K562 (cell line): ENCODE measurements around the gene NBEAL2. TPM values are rescaled to one million over a fixed set of nuclear protein-coding genes. Genes with fewer than 3 reads are reported as not detected.
A peak's percentile ranks its signal among the peaks of the same experiment; 100 is the strongest.

Experiments
- ATAC-seq: fragments of 200-7000 bp; cut with Tn5 transposase; 3 replicates; pipeline ENCODE4 v1.9.1; 2020; ENCODE audit warnings: moderate library complexity
- BruUV-seq: library from RNA; stranded (reverse); fragments of 400-500 nt; replicated peaks from 2 replicates; lab custom pipeline; 2021; lab: Mats Ljungman, UMichigan
- CTCF ChIA-PET: fragments of 300-600 bp; formaldehyde crosslinking; extraction: SDS; loops from one replicate; lab custom pipeline; 2021; ENCODE audit warnings: low intra/inter-chr PET ratio; lab: Yijun Ruan, JAX
- POLR2A ChIA-PET: fragments of 300-600, 350-650 bp; sonication (Branson Sonifier 250); formaldehyde crosslinking; extraction: SDS; loops from one replicate; lab custom pipeline; 2021; ENCODE audit warnings: antibody characterized with exemption, inconsistent platforms; lab: Yijun Ruan, JAX
- DNase-seq, 4 experiments: peaks; one replicate each; pipeline versions ENCODE4 v3.0.0 to v3.0.0-alpha.2; 2011 to 2018; ENCODE audit warnings: low spot score in 3 of 4, mixed read lengths in 3 of 4; ENCODE audit errors: extremely low read depth in 1 of 4
- FAIRE-seq: peaks from 2 replicates; lab custom pipeline; 2011; peaks lifted over from hg19 to GRCh38; lab: Jason Lieb, UNC
- H2AFZ ChIP-seq: 2 replicates; pipeline ENCODE4 v1.6.0; 2011; ENCODE audit warnings: low read depth, low read length, control low read depth, inconsistent platforms
- H3K27ac ChIP-seq: fragments of 200-600 bp; 3 replicates; pipeline ENCODE4 v1.8.0; 2011; ENCODE audit warnings: low read depth, mild to moderate bottlenecking, control low read depth, inconsistent platforms, low read length, moderate library complexity, mixed read lengths; ENCODE audit errors: extremely low read depth
- H3K27me3 ChIP-seq, 2 experiments: fragments of 300-600 bp in 1 of 2; 2 replicates in 1 of 2; 3 replicates in 1 of 2; pipeline versions ENCODE4 v1.6.0 to v1.8.0; 2011; ENCODE audit warnings: inconsistent platforms in 2 of 2, low read length in 2 of 2, mild to moderate bottlenecking in 1 of 2, mixed read lengths in 1 of 2, moderate library complexity in 1 of 2; ENCODE audit not compliant: control insufficient read depth in 2 of 2, insufficient read depth in 2 of 2
- H3K36me3 ChIP-seq: fragments of 300-600 bp; 3 replicates; pipeline ENCODE4 v1.8.0; 2011; ENCODE audit warnings: mild to moderate bottlenecking, low read length, inconsistent platforms; ENCODE audit not compliant: control insufficient read depth, insufficient read depth
- H3K4me1 ChIP-seq, 2 experiments: fragments of 200-600 bp in 1 of 2; replicated peaks in 1 of 2; 2 replicates in 1 of 2; 3 replicates in 1 of 2; pipeline versions ENCODE4 v1.5.1 to v1.8.0; 2011; ENCODE audit warnings: inconsistent platforms in 2 of 2, low read length in 2 of 2, mild to moderate bottlenecking in 1 of 2, mixed read lengths in 1 of 2, moderate library complexity in 1 of 2; ENCODE audit not compliant: control insufficient read depth in 2 of 2, insufficient read depth in 2 of 2
- H3K4me2 ChIP-seq: 2 replicates; pipeline ENCODE4 v1.6.1; 2011; ENCODE audit warnings: low read length, control low read depth, inconsistent platforms, mixed read lengths; ENCODE audit not compliant: insufficient read depth
- H3K4me3 ChIP-seq: fragments of 200-600 bp; sonication (generic), shearing (Covaris generic); 2 replicates; pipeline ENCODE4 v1.5.1; 2016; ENCODE audit warnings: control low read depth, inconsistent platforms
- H3K79me2 ChIP-seq: fragments of 200-600 bp; 3 replicates; pipeline ENCODE4 v1.8.0; 2011; ENCODE audit warnings: low read length, inconsistent platforms; ENCODE audit not compliant: control insufficient read depth, insufficient read depth
- H3K9ac ChIP-seq, 2 experiments: 2 replicates each; pipeline versions ENCODE4 v1.6.0 to v1.6.1; 2011; ENCODE audit warnings: low read depth in 2 of 2, low read length in 2 of 2, control low read depth in 1 of 2, inconsistent platforms in 1 of 2, mild to moderate bottlenecking in 1 of 2, mixed read lengths in 1 of 2; ENCODE audit not compliant: insufficient read depth in 1 of 2
- H3K9me1 ChIP-seq: one replicate; pipeline ENCODE4 v1.6.0; 2011; ENCODE audit warnings: inconsistent platforms, mild to moderate bottlenecking, low read length, moderate library complexity; ENCODE audit not compliant: control insufficient read depth, insufficient read depth
- H3K9me3 ChIP-seq: replicated peaks from 2 replicates; pipeline ENCODE4 v1.5.1; 2011; ENCODE audit warnings: low read depth, low read length, inconsistent platforms; ENCODE audit not compliant: control insufficient read depth, insufficient read depth
- H4K20me1 ChIP-seq: replicated peaks from 2 replicates; pipeline ENCODE4 v1.6.1; 2011; ENCODE audit warnings: low read length, inconsistent platforms, mixed read lengths; ENCODE audit not compliant: control insufficient read depth, insufficient read depth
- CHD2 ChIP-seq: IDR thresholded peaks from 2 replicates; pipeline ENCODE4 v1.6.1; 2011; ENCODE audit warnings: low read depth, low read length
- ID3 ChIP-seq, 2 experiments: fragments of 250-450 bp in 1 of 2; fragments of 450-650 bp in 1 of 2; sonication (Bioruptor Pico) in 1 of 2; IDR thresholded peaks; 2 replicates each; pipeline versions ENCODE4 v1.6.1 to v1.8.0; 2016 to 2021; ENCODE audit warnings: mild to moderate bottlenecking in 2 of 2, moderate library complexity in 2 of 2, missing compliant biosample characterization in 1 of 2, missing genetic modification characterization in 1 of 2
- SETDB1 ChIP-seq: IDR thresholded peaks from one replicate; pipeline ENCODE4 v1.6.1; 2012; ENCODE audit warnings: low read length, control low read depth, inconsistent platforms
- USF1 ChIP-seq: sonication (generic); formaldehyde crosslinking; IDR thresholded peaks from 2 replicates; pipeline ENCODE4 v1.9.0; 2022; ENCODE audit warnings: mild to moderate bottlenecking, missing genetic modification reagents
- ZBTB12 ChIP-seq: fragments of 250-450 bp; sonication (Bioruptor Pico); IDR thresholded peaks from 2 replicates; pipeline ENCODE4 v1.4.0; 2020
- ZC3H11A ChIP-seq: IDR thresholded peaks from 2 replicates; pipeline ENCODE4 v1.6.1; 2012; ENCODE audit warnings: low read depth, low read length, improper control_type of control experiment
- WGBS: fragments of 100-300 bp; shearing (Covaris generic); methylation state at CpG from one replicate; pipeline ENCODE4 v1.1.6; 2016; ENCODE audit warnings: low coverage, mixed read lengths; ENCODE audit not compliant: insufficient coverage; ENCODE audit errors: missing lambda C conversion rate; 5-methylcytosine and 5-hydroxymethylcytosine counted together
- in situ Hi-C: fragments of 300-500 bp; cut with MboI; formaldehyde crosslinking; loops from 4 replicates; pipeline ENCODE4 v1.15.0; 2018; ENCODE audit warnings: inconsistent platforms, mixed read lengths
- intact Hi-C: fragments of 100-400 bp; cut with micrococcal nuclease; formaldehyde crosslinking; loops from 2 replicates; pipeline ENCODE4 v1.14.2; 2022
- polyA plus RNA-seq, 8 experiments: library from polyadenylated mRNA; depleted of rRNA in 4 of 8; stranded (reverse) in 5 of 8; unstranded in 3 of 8; fragments of >200 nt; fragmentation: Nextera tagmentation in 2 of 8; fragmentation: Illumina TruSeq in 1 of 8; extraction: Ambion mirVana in 2 of 8; extraction: Trizol in 1 of 8; gene quantifications; 2 replicates each; pipeline versions ENCODE4 v1.2.1 to v1.2.3, GENCODE V29; 2011 to 2014; ENCODE audit warnings: inconsistent platforms in 1 of 8, missing spikeins in 1 of 8
- total RNA-seq, 7 experiments: library from RNA; depleted of rRNA in 6 of 7; stranded (reverse); fragments of >200 nt in 6 of 7; fragmentation: Illumina TruSeq in 2 of 7; extraction: Trizol in 2 of 7; gene quantifications; 2 replicates each; pipeline versions ENCODE4 v1.2.1 to v1.2.3, GENCODE V29; 2011 to 2021; ENCODE audit warnings: low replicate concordance in 1 of 7

NBEAL2 gene
- total and polyA plus RNA-seq, 9 of the 15 experiments (the other 6 are each of a cell fraction or from before 2014, with no cell fraction given): 0.06 to 114 (median 29.6) TPM

- in situ Hi-C loops (no loop called here), intact Hi-C loops (no loop called here)
- 91% methylated on average over 12 of the region's 12 CpGs for WGBS
- Histone ChIP-seq H4K20me1 (peaks cover 65% of the 10 kb centered on the region), H3K9ac (peak overlapping the region in 1 of 2 experiments; percentile 28; a peak in 1 of 4 replicates), H3K4me3 (no peak overlapping the region), H3K9me3 (no peaks in the 10 kb centered on the region), H3K4me1 (peaks cover 22 to 36% of the 10 kb centered on the region in 2 experiments; a peak in 4 of 5 replicates), H3K9me1 (peaks cover 20% of the 10 kb centered on the region), H3K36me3 (peaks cover 90% of the 10 kb centered on the region), H3K4me2 (no peak overlapping the region), H3K79me2 (peaks cover 94% of the 10 kb centered on the region), H3K27me3 (no peaks in the 10 kb centered on the region), H2AFZ (no peak overlapping the region), H3K27ac (no peak overlapping the region)
- no peak for TF ChIP-seq ID3 (CRISPR knock-in tag; IDR thresholded peaks at IDR 0.05)
- TF ChIP-seq ID3 (tag; IDR thresholded peaks at IDR 0.05): no peak
- no peak for TF ChIP-seq CHD2
- TF ChIP-seq ZC3H11A: no peak
- TF ChIP-seq USF1: 0 out of 2 replicates have a peak, but pooled peaks have one; percentile 8
- no peak for TF ChIP-seq SETDB1
- TF ChIP-seq ZBTB12 (CRISPR knock-in tag): no peak
- DNase-seq (no peak), ATAC-seq (no peak), FAIRE-seq (no peak)
- ChIA-PET POLR2A (interaction anchor here (0.6 to 2.9 kb wide), 5 partner anchors 10 to 131 kb away, joined by 3 to 8 read pairs (median 4); no protein-coding TSS in a partner anchor), CTCF (no interaction called here)
- no TSS peak for BruUV-seq
Measured at GRCh38 chr3:46939578-46940445, 39.7 kb upstream of the NBEAL2 start.
